Measurements from ENCODE around the gene NAE1. TPM values are rescaled to one million over a fixed set of nuclear protein-coding genes. Genes with fewer than 3 reads are reported as not detected.

Gene NAE1
- total RNA-seq, 2 donors from 2014 or later: 25.7 to 34.6 TPM

- Histone ChIP-seq H3K27me3 (no peaks in the 10 kb centered on the region), H3K4me1 (no peaks in the 10 kb centered on the region), H3K9me3 (no peaks in the 10 kb centered on the region), H3K4me3 (no peak overlapping the region), H3K27ac (no peak overlapping the region), H3K36me3 (replicated peaks in 1 of 2; ENCODE audit: insufficient read depth in 1 of 2, low read depth in 2 of 2) (no peaks in the 10 kb centered on the region)
- DNase-seq (no peak), ATAC-seq (no peak)
- 85 to 89% methylated on average over 6 to 13 of the region's 13 CpGs for WGBS, 2 donors
- intact Hi-C loops (cut with DNase I): no loop called here
- TF ChIP-seq CTCF (IDR thresholded peaks at IDR 0.05): no peak
- TF ChIP-seq POLR2A (IDR thresholded peaks at IDR 0.05): no peak
These were observed 20.6 kb upstream of the NAE1 start for GRCh38 chr16:66851166-66851964.

- DNase-seq (no peak), ATAC-seq (no peak)
- Histone ChIP-seq H3K9me3 (no peaks in the 10 kb centered on the region), H3K4me1 (peaks cover under 1% of the 10 kb centered on the region), H3K36me3 (replicated peaks in 1 of 2; ENCODE audit: insufficient read depth in 1 of 2, low read depth in 2 of 2) (no peaks in the 10 kb centered on the region), H3K4me3 (no peak overlapping the region), H3K27ac (no peak overlapping the region), H3K27me3 (peaks cover 0 to 4% of the 10 kb centered on the region in 2 donors)
- TF ChIP-seq CTCF (IDR thresholded peaks at IDR 0.05): no peak
- no peak for TF ChIP-seq POLR2A (IDR thresholded peaks at IDR 0.05)
- 85 to 91% methylated on average over 10 to 13 of the region's 14 CpGs for WGBS, 2 donors
- intact Hi-C loops (cut with DNase I): no loop called here
These were observed 19.5 kb upstream of the NAE1 start for GRCh38 chr16:66850115-66850815.

- DNase-seq (no peak), ATAC-seq (no peak)
- Histone ChIP-seq H3K9me3 (no peaks in the 10 kb centered on the region), H3K36me3 (replicated peaks in 1 of 2; ENCODE audit: insufficient read depth in 1 of 2, low read depth in 2 of 2) (no peaks in the 10 kb centered on the region), H3K27ac (no peak overlapping the region), H3K4me1 (peaks cover 8% of the 10 kb centered on the region), H3K4me3 (no peak overlapping the region), H3K27me3 (peaks cover 0 to 11% of the 10 kb centered on the region in 2 donors)
- WGBS, 2 donors: 79% methylated on average over 4 of the region's 4 CpGs; no CpG with 5 or more reads in 1 of the 2 donors
- TF ChIP-seq POLR2A (IDR thresholded peaks at IDR 0.05): no peak
- TF ChIP-seq CTCF (IDR thresholded peaks at IDR 0.05): no peak
- intact Hi-C loops (cut with DNase I): no loop called here
These were observed 18.8 kb upstream of the NAE1 start for GRCh38 chr16:66849549-66849948.

GRCh38 chr16:66849021-66849420 is 18.2 kb upstream of the NAE1 start:
- 95 to 96% methylated on average over 2 of the region's 2 CpGs for WGBS, 2 donors
- ATAC-seq: no peak
- intact Hi-C loops (cut with DNase I): no loop called here
- TF ChIP-seq CTCF (IDR thresholded peaks at IDR 0.05) (no peak), POLR2A (IDR thresholded peaks at IDR 0.05) (no peak)
- Histone ChIP-seq H3K36me3 (replicated peaks in 1 of 2; ENCODE audit: insufficient read depth in 1 of 2, low read depth in 2 of 2) (no peaks in the 10 kb centered on the region), H3K9me3 (no peaks in the 10 kb centered on the region), H3K27ac (no peak overlapping the region), H3K4me1 (peaks cover 13% of the 10 kb centered on the region), H3K27me3 (peaks cover 0 to 15% of the 10 kb centered on the region in 2 donors), H3K4me3 (no peak overlapping the region)
- no peak for DNase-seq

All from body of pancreas (tissue), 4 donors.